GM10248 (cell line): Measurements from ENCODE around the gene PNPT1.
A peak's percentile ranks its signal among the peaks of the same experiment; 100 is the strongest.

Experiments
- CTCF ChIA-PET: fragments of 300-600 bp; sonication (Branson Sonifier 250); formaldehyde crosslinking; extraction: SDS; loops from one replicate; lab custom pipeline; 2021; ENCODE audit warnings: antibody characterized with exemption; lab: Yijun Ruan, JAX
- POLR2A ChIA-PET: fragments of 350-650 bp; sonication (Branson Sonifier 250); formaldehyde crosslinking; extraction: SDS; loops from one replicate; lab custom pipeline; 2020; ENCODE audit warnings: antibody characterized with exemption; lab: Yijun Ruan, JAX
- DNase-seq: peaks from one replicate; pipeline ENCODE4 v3.0.0; 2012; ENCODE audit errors: extremely low spot score
- TF ChIP-seq, protein P1 (sequence below): IDR thresholded peaks from 2 replicates; pipeline ENCODE4 v1.5.1; 2012; ENCODE audit warnings: mild to moderate bottlenecking, low read depth; ENCODE audit errors: extremely low read depth, missing control alignments, control extremely low read depth

Gene PNPT1

DNA sequence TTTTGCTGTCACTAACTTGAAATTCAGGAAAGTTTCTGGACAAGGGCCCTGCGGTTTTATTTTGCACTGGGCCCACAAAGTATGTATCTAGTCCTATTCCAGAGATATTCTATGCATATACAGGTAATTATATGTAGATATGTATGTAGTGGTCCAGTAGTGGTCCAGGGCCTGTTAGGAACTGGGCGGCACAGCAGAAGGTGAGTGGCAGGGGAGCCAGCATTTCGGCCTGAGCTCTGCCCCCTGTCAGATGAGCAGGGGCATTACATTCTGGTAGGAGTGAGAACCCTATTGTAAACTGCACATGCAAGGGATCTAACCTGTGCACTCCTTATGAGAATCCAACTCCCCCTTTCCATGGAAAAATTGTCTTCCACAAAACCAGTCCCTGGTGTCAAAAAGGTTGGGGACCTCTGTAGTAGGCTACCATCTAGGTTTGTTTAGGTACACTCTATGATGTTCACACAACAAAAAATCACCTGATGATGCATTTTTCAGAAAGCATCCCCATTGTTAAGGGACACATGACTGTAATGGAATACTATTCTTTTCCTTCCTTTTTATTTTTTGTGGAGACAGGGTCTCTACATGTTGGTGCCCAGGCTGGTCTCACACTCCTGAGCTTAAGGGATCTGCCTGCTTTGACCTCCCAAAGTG is 73.4 kb downstream of the PNPT1 start:
- peak; percentile 26 for DNase-seq
- POLR2A ChIA-PET: no interaction called here
- TF ChIP-seq, protein P1, sequence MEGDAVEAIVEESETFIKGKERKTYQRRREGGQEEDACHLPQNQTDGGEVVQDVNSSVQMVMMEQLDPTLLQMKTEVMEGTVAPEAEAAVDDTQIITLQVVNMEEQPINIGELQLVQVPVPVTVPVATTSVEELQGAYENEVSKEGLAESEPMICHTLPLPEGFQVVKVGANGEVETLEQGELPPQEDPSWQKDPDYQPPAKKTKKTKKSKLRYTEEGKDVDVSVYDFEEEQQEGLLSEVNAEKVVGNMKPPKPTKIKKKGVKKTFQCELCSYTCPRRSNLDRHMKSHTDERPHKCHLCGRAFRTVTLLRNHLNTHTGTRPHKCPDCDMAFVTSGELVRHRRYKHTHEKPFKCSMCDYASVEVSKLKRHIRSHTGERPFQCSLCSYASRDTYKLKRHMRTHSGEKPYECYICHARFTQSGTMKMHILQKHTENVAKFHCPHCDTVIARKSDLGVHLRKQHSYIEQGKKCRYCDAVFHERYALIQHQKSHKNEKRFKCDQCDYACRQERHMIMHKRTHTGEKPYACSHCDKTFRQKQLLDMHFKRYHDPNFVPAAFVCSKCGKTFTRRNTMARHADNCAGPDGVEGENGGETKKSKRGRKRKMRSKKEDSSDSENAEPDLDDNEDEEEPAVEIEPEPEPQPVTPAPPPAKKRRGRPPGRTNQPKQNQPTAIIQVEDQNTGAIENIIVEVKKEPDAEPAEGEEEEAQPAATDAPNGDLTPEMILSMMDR: peak; percentile 62
- CTCF ChIA-PET: interaction anchor here (1.4 to 1.5 kb wide), 2 partner anchors 10 to 17 kb away, joined by 3 to 5 read pairs; no protein-coding TSS in a partner anchor

DNA sequence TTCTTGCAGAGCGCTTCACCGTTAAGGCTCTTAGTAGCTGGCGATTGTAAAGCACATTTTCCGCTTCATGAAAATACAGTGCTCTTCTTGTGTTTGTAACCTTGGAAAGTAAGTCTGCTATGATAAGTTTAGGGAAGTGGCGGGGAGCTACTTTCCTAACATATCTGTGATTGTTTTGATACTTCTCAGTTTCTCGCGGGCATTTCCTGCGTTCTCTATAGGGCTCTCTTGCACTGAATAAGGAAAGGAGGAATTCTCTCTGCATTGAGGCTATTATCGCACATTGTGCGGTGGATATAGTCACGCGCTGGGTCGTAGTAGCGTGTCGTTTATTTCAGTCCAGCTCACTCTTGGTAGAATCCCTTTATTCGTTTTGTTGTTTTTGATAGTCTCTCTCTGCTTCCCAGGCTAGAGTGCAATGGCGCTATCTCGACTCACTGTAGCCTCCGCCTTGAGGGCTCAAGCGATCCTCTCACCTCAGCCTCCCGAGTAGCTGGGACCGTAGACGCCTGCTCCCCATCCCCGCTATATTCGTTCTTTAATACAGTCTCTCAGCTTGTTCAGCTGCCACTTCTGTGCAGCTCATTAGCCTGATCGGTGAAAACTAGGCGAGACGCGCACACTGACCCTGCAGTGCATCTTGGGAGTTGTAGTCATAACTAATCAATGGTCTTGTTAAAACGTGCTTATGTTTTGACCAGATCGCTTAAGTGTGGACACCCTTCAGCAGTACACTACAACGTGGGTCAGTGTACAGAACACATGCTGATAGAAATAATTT is 75.2 kb downstream of the PNPT1 start:
- CTCF ChIA-PET: interaction anchor here (1.0 to 1.2 kb wide), 3 partner anchors 50 to 99 kb away, joined by 3 read pairs; partner anchors contain the start of gene CFAP36

DNA sequence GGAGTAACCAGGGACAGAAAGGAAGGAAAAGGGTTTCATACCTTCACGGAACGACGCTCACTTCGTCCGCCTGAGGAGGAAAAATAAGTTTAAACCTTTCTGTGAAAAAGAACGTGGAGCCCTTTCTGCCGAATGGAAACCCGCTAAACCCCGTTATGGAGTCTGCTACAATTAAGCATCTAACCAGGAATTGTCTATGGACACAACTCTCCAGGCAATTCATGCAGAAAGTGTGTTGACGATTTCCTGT is 75.7 kb downstream of the PNPT1 start:
- TF ChIP-seq, protein P1: no peak
- POLR2A ChIA-PET: interaction anchor here (0.6 kb wide), 1 partner anchor 12 kb away, joined by 5 read pairs; no protein-coding TSS in a partner anchor
- CTCF ChIA-PET: interaction anchor here (1.2 kb wide), 2 partner anchors 49 to 98 kb away, joined by 3 read pairs; no protein-coding TSS in a partner anchor
- no peak for DNase-seq

More for the DNA sequence above, 75.2 kb downstream of the PNPT1 start:
- TF ChIP-seq, protein P1: no peak
- POLR2A ChIA-PET: interaction anchor here (0.6 kb wide), 1 partner anchor 12 kb away, joined by 5 read pairs; no protein-coding TSS in a partner anchor
- DNase-seq: peak; percentile 74

DNA sequence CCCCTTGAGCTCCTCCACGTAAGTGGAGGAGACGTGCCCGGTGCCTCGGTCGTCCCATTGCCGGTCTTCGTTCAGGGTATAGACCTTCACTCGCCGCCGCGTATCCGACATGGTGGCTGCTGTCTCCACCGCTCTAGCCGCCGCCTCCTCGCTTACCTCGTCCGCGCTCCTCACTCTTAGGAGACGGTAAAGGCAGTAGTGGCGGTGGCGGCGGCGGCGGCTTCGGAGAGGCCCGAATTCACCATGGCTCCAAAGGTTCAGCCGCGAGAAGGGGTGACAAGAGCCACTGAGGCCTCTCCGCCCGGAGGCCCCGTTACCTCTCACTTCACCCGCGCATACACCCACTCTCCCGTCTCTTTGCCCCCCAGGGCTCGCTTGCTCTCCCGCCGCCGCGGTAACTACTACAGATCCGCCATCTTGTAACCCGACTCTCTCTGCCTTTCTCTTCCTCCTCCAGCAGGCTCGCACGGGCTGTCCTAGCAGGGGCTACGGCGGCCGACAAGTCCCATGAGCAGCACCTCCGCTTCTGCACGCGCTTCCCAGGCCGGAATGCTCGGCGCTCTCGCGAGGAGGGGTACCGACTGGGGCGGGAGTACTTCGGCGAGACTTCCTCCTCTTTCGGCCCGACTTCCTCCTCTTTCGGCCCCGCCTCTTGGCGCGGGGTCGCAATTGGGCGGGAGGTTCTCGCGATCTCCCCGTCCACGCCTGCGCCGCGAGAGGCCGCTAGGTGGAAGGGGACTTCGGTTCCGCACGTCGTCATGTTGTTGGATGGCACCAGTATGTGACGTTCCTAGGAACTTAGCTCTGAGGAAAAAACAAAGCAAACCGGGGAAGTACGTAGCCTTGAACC is 76.2 kb downstream of the PNPT1 start, which contains the start of gene PPP4R3B:
Gene PPP4R3B, minus strand, starts transcription at position 448 of the 850 bp plus-strand sequence. Its CDS starts 337 bp downstream, at position 111.
- ChIA-PET POLR2A (interaction anchor here (0.6 kb wide), 1 partner anchor 11 kb away, joined by 5 read pairs; no protein-coding TSS in a partner anchor), CTCF (interaction anchor here (1.2 kb wide), 2 partner anchors 48 to 97 kb away, joined by 3 read pairs; no protein-coding TSS in a partner anchor)
- TF ChIP-seq, protein P1: peak; percentile 21
- DNase-seq: peak; percentile 97

DNA sequence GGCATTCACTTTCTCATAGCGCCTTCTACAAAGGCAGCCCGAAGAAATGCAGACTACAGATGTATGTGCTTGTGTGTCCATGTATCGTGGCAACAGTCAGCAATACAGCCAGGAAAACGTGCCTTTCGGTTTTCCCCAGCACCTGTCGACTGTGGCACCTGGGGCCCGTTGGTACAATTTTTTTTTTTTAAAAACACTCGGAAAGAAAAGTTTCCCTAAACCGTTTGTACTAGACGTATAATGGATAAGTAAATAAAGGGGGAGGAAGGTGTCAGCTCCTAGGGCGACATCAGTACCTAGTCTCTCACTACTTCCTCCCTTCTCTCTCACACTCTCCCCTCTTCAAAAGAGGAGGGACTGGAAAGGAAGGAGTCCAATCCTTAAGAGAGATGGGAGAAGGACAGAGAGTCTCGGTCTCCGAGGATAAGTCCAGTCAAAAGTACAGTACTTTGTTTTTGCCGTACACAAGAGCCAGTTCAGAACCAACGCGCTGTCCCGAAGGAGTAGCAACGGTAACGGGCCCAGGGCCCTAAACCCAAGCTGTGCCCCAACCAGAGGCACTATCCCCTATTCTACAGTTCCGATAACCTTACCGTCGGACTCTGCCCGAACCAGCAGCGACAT is 77.0 kb downstream of the PNPT1 start:
- CTCF ChIA-PET: no interaction called here
- POLR2A ChIA-PET: no interaction called here
- TF ChIP-seq, protein P1: no peak
- DNase-seq: peak; percentile 34
